Activated naive CD8-positive, alpha-beta T cell treated with anti-CD3 and anti-CD28 coated beads, Interleukin-2, amount 10 ng/mL, durations not matched to agents 7 days and 5 days (primary cell): Measurements from ENCODE around the gene ULBP1. TPM values are rescaled to one million over a fixed set of nuclear protein-coding genes. Genes with fewer than 3 reads are reported as not detected.
A peak's percentile ranks its signal among the peaks of the same experiment; 100 is the strongest.
"Not testable (repeated sequence)": the region's sequence is repeated elsewhere in the genome, so short reads cannot be mapped to it uniquely, and the experiment has no call there.

Experiments used
- ATAC-seq: fragments of 150-1000 bp; cut with Tn5 transposase; one replicate; pipeline ENCODE4 v1.10.0; 2021; ENCODE audit warnings: low read depth, moderate library complexity
- POLR2A ChIA-PET: fragments of 350-600 bp; sonication (Branson Sonifier 250); formaldehyde crosslinking; loops from one replicate; lab custom pipeline; 2021; ENCODE audit warnings: antibody characterized with exemption; lab: Charles Lee
- DNase-seq: peaks from one replicate; pipeline ENCODE4 v3.0.0; 2021
- H3K27ac Mint-ChIP-seq: one replicate; pipeline ENCODE4 v1.8.0; 2022; ENCODE audit warnings: mild to moderate bottlenecking, mixed read lengths
- H3K27me3 Mint-ChIP-seq: one replicate; pipeline ENCODE4 v1.8.0; 2022; ENCODE audit warnings: mild to moderate bottlenecking, moderate library complexity, mixed read lengths
- H3K36me3 Mint-ChIP-seq: one replicate; pipeline ENCODE4 v1.8.0; 2021; ENCODE audit warnings: mild to moderate bottlenecking, mixed read lengths
- H3K4me1 Mint-ChIP-seq: one replicate; pipeline ENCODE4 v1.8.0; 2021; ENCODE audit warnings: mixed read lengths
- H3K4me3 Mint-ChIP-seq: one replicate; pipeline ENCODE4 v1.8.0; 2022; ENCODE audit warnings: mild to moderate bottlenecking, moderate library complexity, mixed read lengths
- H3K9me3 Mint-ChIP-seq: one replicate; pipeline ENCODE4 v1.8.0; 2021; ENCODE audit warnings: mixed read lengths
- total RNA-seq, 2 experiments: library from RNA; stranded (reverse); gene quantifications; one replicate each; pipeline ENCODE4 v1.2.3, GENCODE V29; 2021

The ULBP1 gene
- total RNA-seq, 2 experiments from 2014 or later = 0.91 to 0.97 TPM

GRCh38 chr6:149964308-149965193, 808 bp downstream of the ULBP1 start:
- DNase-seq = peak; percentile 60
- POLR2A ChIA-PET = no interaction called here
- H3K27ac Mint-ChIP-seq = peak overlapping the region; percentile 88

GRCh38 chr6:149965194-149966020, 1.7 kb downstream of the ULBP1 start:
- ATAC-seq (no peak), DNase-seq (no peak)
- peak overlapping the region; percentile 88 for H3K27ac Mint-ChIP-seq
- peaks cover 20% of the 10 kb centered on the region for H3K4me1 Mint-ChIP-seq
- peak overlapping the region; percentile 92 for H3K4me3 Mint-ChIP-seq
- peaks cover 3% of the 10 kb centered on the region for H3K36me3 Mint-ChIP-seq
- POLR2A ChIA-PET = no interaction called here
- peaks cover 80% of the 10 kb centered on the region for H3K27me3 Mint-ChIP-seq
- H3K9me3 Mint-ChIP-seq = no peaks in the 10 kb centered on the region

More at GRCh38 chr6:149964308-149965193, 808 bp downstream of the ULBP1 start:
- H3K4me1 Mint-ChIP-seq = peaks cover 20% of the 10 kb centered on the region
- peak overlapping the region; percentile 92 for H3K4me3 Mint-ChIP-seq
- no peak for ATAC-seq
- H3K27me3 Mint-ChIP-seq = peaks cover 84% of the 10 kb centered on the region
- peaks cover 3% of the 10 kb centered on the region for H3K36me3 Mint-ChIP-seq
- H3K9me3 Mint-ChIP-seq = no peaks in the 10 kb centered on the region

GRCh38 chr6:149966319-149966718, 2.6 kb downstream of the ULBP1 start:
- ATAC-seq, H3K4me3 Mint-ChIP-seq, H3K36me3 Mint-ChIP-seq, H3K27ac Mint-ChIP-seq, H3K9me3 Mint-ChIP-seq, DNase-seq, POLR2A ChIA-PET: not testable (repeated sequence)
- H3K4me1 Mint-ChIP-seq = peaks cover 20% of the 10 kb centered on the region
- peaks cover 73% of the 10 kb centered on the region for H3K27me3 Mint-ChIP-seq

GRCh38 chr6:149967591-149967990, 3.8 kb downstream of the ULBP1 start:
- Mint-ChIP-seq H3K4me1 (peaks cover 20% of the 10 kb centered on the region), H3K36me3 (peaks cover 4% of the 10 kb centered on the region), H3K9me3 (no peaks in the 10 kb centered on the region), H3K27me3 (peaks cover 65% of the 10 kb centered on the region), H3K4me3 (no peak overlapping the region), H3K27ac (no peak overlapping the region)
- POLR2A ChIA-PET = no interaction called here
- DNase-seq (no peak), ATAC-seq (no peak)

GRCh38 chr6:149967999-149968398, 4.3 kb downstream of the ULBP1 start:
- Mint-ChIP-seq H3K27me3 (peaks cover 64% of the 10 kb centered on the region), H3K4me1 (peaks cover 19% of the 10 kb centered on the region)
- DNase-seq, H3K27ac Mint-ChIP-seq, ATAC-seq, H3K4me3 Mint-ChIP-seq, POLR2A ChIA-PET, H3K36me3 Mint-ChIP-seq, H3K9me3 Mint-ChIP-seq: not testable (repeated sequence)

- DNase-seq, H3K36me3 Mint-ChIP-seq, H3K4me3 Mint-ChIP-seq, POLR2A ChIA-PET, H3K9me3 Mint-ChIP-seq, H3K27ac Mint-ChIP-seq, ATAC-seq: not testable (repeated sequence)
- Mint-ChIP-seq H3K4me1 (peaks cover 14% of the 10 kb centered on the region), H3K27me3 (peaks cover 58% of the 10 kb centered on the region)
These were observed 5.2 kb downstream of the ULBP1 start for GRCh38 chr6:149968909-149969308.

- DNase-seq = no peak
- ATAC-seq = no peak
- peaks cover 4% of the 10 kb centered on the region for H3K36me3 Mint-ChIP-seq
- H3K27ac Mint-ChIP-seq = no peak overlapping the region
- H3K4me3 Mint-ChIP-seq = no peak overlapping the region
- POLR2A ChIA-PET = no interaction called here
- no peaks in the 10 kb centered on the region for H3K9me3 Mint-ChIP-seq
- peaks cover 58% of the 10 kb centered on the region for H3K27me3 Mint-ChIP-seq
- H3K4me1 Mint-ChIP-seq = peaks cover 16% of the 10 kb centered on the region
These were observed 5.9 kb downstream of the ULBP1 start for GRCh38 chr6:149969635-149970034.

GRCh38 chr6:149974394-149974793, 10.7 kb downstream of the ULBP1 start:
- H3K36me3 Mint-ChIP-seq, H3K9me3 Mint-ChIP-seq, H3K4me3 Mint-ChIP-seq, POLR2A ChIA-PET, DNase-seq, H3K27ac Mint-ChIP-seq: not testable (repeated sequence)
- H3K27me3 Mint-ChIP-seq = peaks cover 60% of the 10 kb centered on the region
- peaks cover 10% of the 10 kb centered on the region for H3K4me1 Mint-ChIP-seq
- peak; percentile 79 for ATAC-seq

GRCh38 chr6:149974825-149975224, 11.1 kb downstream of the ULBP1 start:
- ATAC-seq = no peak
- Mint-ChIP-seq H3K9me3 (no peaks in the 10 kb centered on the region), H3K4me3 (no peak overlapping the region), H3K27ac (no peak overlapping the region), H3K36me3 (peaks cover 2% of the 10 kb centered on the region), H3K27me3 (peaks cover 58% of the 10 kb centered on the region), H3K4me1 (peaks cover 10% of the 10 kb centered on the region)
- POLR2A ChIA-PET = no interaction called here
- DNase-seq = no peak

GRCh38 chr6:149975400-149975799, 11.7 kb downstream of the ULBP1 start:
- Mint-ChIP-seq H3K4me1 (peaks cover 10% of the 10 kb centered on the region), H3K27me3 (peaks cover 60% of the 10 kb centered on the region), H3K9me3 (no peaks in the 10 kb centered on the region), H3K4me3 (no peak overlapping the region), H3K27ac (no peak overlapping the region), H3K36me3 (peaks cover 2% of the 10 kb centered on the region)
- no peak for DNase-seq
- no peak for ATAC-seq
- POLR2A ChIA-PET = no interaction called here

GRCh38 chr6:149977221-149977620, 13.5 kb downstream of the ULBP1 start:
- Mint-ChIP-seq H3K9me3 (no peaks in the 10 kb centered on the region), H3K4me3 (no peak overlapping the region), H3K36me3 (no peaks in the 10 kb centered on the region), H3K27ac (no peak overlapping the region), H3K4me1 (peaks cover 10% of the 10 kb centered on the region), H3K27me3 (peaks cover 73% of the 10 kb centered on the region)
- POLR2A ChIA-PET = no interaction called here
- no peak for DNase-seq
- ATAC-seq = no peak

- POLR2A ChIA-PET = no interaction called here
These were observed 14.9 kb downstream of the ULBP1 start for GRCh38 chr6:149978610-149979009.

GRCh38 chr6:149979293-149979692, 15.6 kb downstream of the ULBP1 start:
- peaks cover 80% of the 10 kb centered on the region for H3K27me3 Mint-ChIP-seq
- POLR2A ChIA-PET = no interaction called here

More at GRCh38 chr6:149978610-149979009, 14.9 kb downstream of the ULBP1 start:
- no peaks in the 10 kb centered on the region for H3K36me3 Mint-ChIP-seq
- no peak overlapping the region for H3K4me3 Mint-ChIP-seq
- ATAC-seq (no peak), DNase-seq (no peak)
- peaks cover 10% of the 10 kb centered on the region for H3K4me1 Mint-ChIP-seq
- no peaks in the 10 kb centered on the region for H3K9me3 Mint-ChIP-seq
- no peak overlapping the region for H3K27ac Mint-ChIP-seq
- peaks cover 80% of the 10 kb centered on the region for H3K27me3 Mint-ChIP-seq

More at GRCh38 chr6:149979293-149979692, 15.6 kb downstream of the ULBP1 start:
- no peak overlapping the region for H3K4me3 Mint-ChIP-seq
- ATAC-seq (no peak), DNase-seq (no peak)
- peaks cover 7% of the 10 kb centered on the region for H3K4me1 Mint-ChIP-seq
- no peaks in the 10 kb centered on the region for H3K36me3 Mint-ChIP-seq
- no peak overlapping the region for H3K27ac Mint-ChIP-seq
- no peaks in the 10 kb centered on the region for H3K9me3 Mint-ChIP-seq
